SJSA1 (cell line): ENCODE measurements around the gene FAP. TPM values are rescaled to one million over a fixed set of nuclear protein-coding genes. Genes with fewer than 3 reads are reported as not detected.

Experiments used
- DNase-seq, 2 experiments: peaks; one replicate each; pipeline ENCODE4 v3.0.0-alpha.2; 2015 to 2020; ENCODE audit warnings: low spot score in 2 of 2, low read depth in 1 of 2
- H3K27ac ChIP-seq: fragments of 250-450 bp; sonication (Bioruptor Pico); 2 replicates; pipeline ENCODE4 v1.5.1; 2020; ENCODE audit warnings: mild to moderate bottlenecking, moderate library complexity
- H3K27me3 ChIP-seq: fragments of 250-450 bp; sonication (Bioruptor Pico); replicated peaks from 2 replicates; pipeline ENCODE4 v1.5.1; 2020; ENCODE audit warnings: mild to moderate bottlenecking, moderate library complexity
- H3K36me3 ChIP-seq: fragments of 250-450 bp; sonication (Bioruptor Pico); 2 replicates; pipeline ENCODE4 v1.5.1; 2020; ENCODE audit warnings: mild to moderate bottlenecking
- H3K4me1 ChIP-seq: fragments of 250-450 bp; sonication (Bioruptor Pico); replicated peaks from 2 replicates; pipeline ENCODE4 v1.6.1; 2021; ENCODE audit warnings: mild to moderate bottlenecking
- H3K4me3 ChIP-seq: fragments of 250-450 bp; sonication (Bioruptor Pico); 2 replicates; pipeline ENCODE4 v1.5.1; 2020; ENCODE audit warnings: mild to moderate bottlenecking
- H3K9me3 ChIP-seq: fragments of 250-450 bp; sonication (Bioruptor Pico); replicated peaks from 2 replicates; pipeline ENCODE4 v1.5.1; 2020; ENCODE audit warnings: mild to moderate bottlenecking
- total RNA-seq: library from RNA; depleted of rRNA; stranded (reverse); fragments of >200 nt; shearing (Covaris generic); gene quantifications from 2 replicates; pipeline ENCODE4 v1.2.3, GENCODE V29; 2014; rRNA removed

Gene FAP
- 21.1 and 35.6 TPM in 2 replicates for total RNA-seq

GRCh38 chr2:162243294-162243693, at the start of gene FAP:
Gene FAP, minus strand, starts transcription at chr2:162243445. Its CDS starts 118 bp downstream, at chr2:162243327.
- Histone ChIP-seq H3K9me3 (no peaks in the 10 kb centered on the region), H3K27ac (peak within 1 kb of the TSS; percentile 82), H3K4me3 (peak within 1 kb of the TSS; percentile 33), H3K27me3 (no peaks in the 10 kb centered on the region), H3K36me3 (peaks cover 2% of the 10 kb centered on the region; the same call in 1 of the 2 replicates), H3K4me1 (peaks cover 38% of the 10 kb centered on the region)
- peak; percentile 41 to 73 for DNase-seq

- H3K4me1 ChIP-seq: no peaks in the 10 kb centered on the region
- no peaks in the 10 kb centered on the region for H3K27me3 ChIP-seq
- H3K9me3 ChIP-seq: no peaks in the 10 kb centered on the region
- H3K27ac ChIP-seq: no peak overlapping the region
- no peak overlapping the region for H3K4me3 ChIP-seq
- no peak for DNase-seq
- no peaks in the 10 kb centered on the region for H3K36me3 ChIP-seq
These were observed 48.5 kb upstream of the FAP start for GRCh38 chr2:162291748-162292147.

GRCh38 chr2:162282765-162283425, 39.6 kb upstream of the FAP start:
- Histone ChIP-seq H3K4me1 (peaks cover 8% of the 10 kb centered on the region), H3K36me3 (no peaks in the 10 kb centered on the region), H3K4me3 (no peak overlapping the region), H3K27ac (no peak overlapping the region), H3K27me3 (no peaks in the 10 kb centered on the region), H3K9me3 (no peaks in the 10 kb centered on the region)
- DNase-seq: no peak

- no peak overlapping the region for H3K27ac ChIP-seq
- H3K27me3 ChIP-seq: no peaks in the 10 kb centered on the region
- peaks cover 8% of the 10 kb centered on the region for H3K4me1 ChIP-seq
- no peak overlapping the region for H3K4me3 ChIP-seq
- no peaks in the 10 kb centered on the region for H3K9me3 ChIP-seq
- no peak for DNase-seq
- no peaks in the 10 kb centered on the region for H3K36me3 ChIP-seq
These were observed 37.4 kb upstream of the FAP start for GRCh38 chr2:162280654-162281053.

- DNase-seq: no peak
- H3K4me3 ChIP-seq: no peak overlapping the region
- H3K4me1 ChIP-seq: peaks cover 2% of the 10 kb centered on the region
- H3K27me3 ChIP-seq: no peaks in the 10 kb centered on the region
- H3K9me3 ChIP-seq: no peaks in the 10 kb centered on the region
- no peak overlapping the region for H3K27ac ChIP-seq
- H3K36me3 ChIP-seq: no peaks in the 10 kb centered on the region
These were observed 34.1 kb upstream of the FAP start for GRCh38 chr2:162277381-162277780.

- no peaks in the 10 kb centered on the region for H3K36me3 ChIP-seq
These were observed 24.8 kb upstream of the FAP start for GRCh38 chr2:162267996-162268395.

GRCh38 chr2:162267496-162267895, 24.3 kb upstream of the FAP start:
- no peak for DNase-seq
- Histone ChIP-seq H3K4me3 (no peak overlapping the region), H3K9me3 (no peaks in the 10 kb centered on the region), H3K27me3 (no peaks in the 10 kb centered on the region), H3K36me3 (no peaks in the 10 kb centered on the region), H3K4me1 (no peaks in the 10 kb centered on the region), H3K27ac (no peak overlapping the region)

More at GRCh38 chr2:162267996-162268395, 24.8 kb upstream of the FAP start:
- H3K27ac ChIP-seq: no peak overlapping the region
- H3K4me3 ChIP-seq: no peak overlapping the region
- H3K4me1 ChIP-seq: no peaks in the 10 kb centered on the region
- H3K9me3 ChIP-seq: no peaks in the 10 kb centered on the region
- H3K27me3 ChIP-seq: no peaks in the 10 kb centered on the region
- DNase-seq: no peak

GRCh38 chr2:162266460-162266760, 23.2 kb upstream of the FAP start:
- H3K4me3 ChIP-seq: no peak overlapping the region
- no peaks in the 10 kb centered on the region for H3K36me3 ChIP-seq
- no peak overlapping the region for H3K27ac ChIP-seq
- no peak for DNase-seq
- no peaks in the 10 kb centered on the region for H3K27me3 ChIP-seq
- peaks cover 6% of the 10 kb centered on the region for H3K4me1 ChIP-seq
- no peaks in the 10 kb centered on the region for H3K9me3 ChIP-seq

- no peak overlapping the region for H3K27ac ChIP-seq
- no peaks in the 10 kb centered on the region for H3K27me3 ChIP-seq
- H3K36me3 ChIP-seq: no peaks in the 10 kb centered on the region
- H3K4me3 ChIP-seq: no peak overlapping the region
- H3K4me1 ChIP-seq: peaks cover 12% of the 10 kb centered on the region
- no peaks in the 10 kb centered on the region for H3K9me3 ChIP-seq
- no peak for DNase-seq
These were observed 22.6 kb upstream of the FAP start for GRCh38 chr2:162265666-162266459.

- no peaks in the 10 kb centered on the region for H3K27me3 ChIP-seq
- H3K36me3 ChIP-seq: no peaks in the 10 kb centered on the region
- peaks cover 21% of the 10 kb centered on the region for H3K4me1 ChIP-seq
- peak; percentile 28 to 56 for DNase-seq
- no peak overlapping the region for H3K4me3 ChIP-seq
- H3K27ac ChIP-seq: peak overlapping the region; percentile 27; the same call in 1 of the 2 replicates
- no peaks in the 10 kb centered on the region for H3K9me3 ChIP-seq
These were observed 18.0 kb upstream of the FAP start for GRCh38 chr2:162261032-162261945.

GRCh38 chr2:162258686-162259085, 15.4 kb upstream of the FAP start:
- Histone ChIP-seq H3K27ac (no peak overlapping the region), H3K4me3 (no peak overlapping the region), H3K27me3 (no peaks in the 10 kb centered on the region), H3K9me3 (no peaks in the 10 kb centered on the region), H3K4me1 (peaks cover 21% of the 10 kb centered on the region), H3K36me3 (no peaks in the 10 kb centered on the region)
- DNase-seq: no peak

GRCh38 chr2:162258169-162258568, 14.9 kb upstream of the FAP start:
- Histone ChIP-seq H3K27me3 (no peaks in the 10 kb centered on the region), H3K27ac (no peak overlapping the region), H3K36me3 (no peaks in the 10 kb centered on the region), H3K4me1 (peaks cover 21% of the 10 kb centered on the region), H3K4me3 (no peak overlapping the region), H3K9me3 (no peaks in the 10 kb centered on the region)
- DNase-seq: no peak

- no peak for DNase-seq
- H3K4me1 ChIP-seq: peaks cover 21% of the 10 kb centered on the region
- no peaks in the 10 kb centered on the region for H3K36me3 ChIP-seq
- H3K27ac ChIP-seq: no peak overlapping the region
- no peaks in the 10 kb centered on the region for H3K27me3 ChIP-seq
- H3K4me3 ChIP-seq: no peak overlapping the region
- H3K9me3 ChIP-seq: no peaks in the 10 kb centered on the region
These were observed 14.2 kb upstream of the FAP start for GRCh38 chr2:162257425-162257824.

GRCh38 chr2:162256591-162256991, 13.3 kb upstream of the FAP start:
- no peak for DNase-seq
- Histone ChIP-seq H3K9me3 (no peaks in the 10 kb centered on the region), H3K4me1 (peaks cover 17% of the 10 kb centered on the region), H3K27me3 (no peaks in the 10 kb centered on the region), H3K4me3 (no peak overlapping the region), H3K27ac (no peak overlapping the region), H3K36me3 (no peaks in the 10 kb centered on the region)
